Measurements from ENCODE around the gene ST8SIA4.
"Not testable (repeated sequence)": the region's sequence is repeated elsewhere in the genome, so short reads cannot be mapped to it uniquely, and the experiment has no call there.

ST8SIA4 gene

DNA sequence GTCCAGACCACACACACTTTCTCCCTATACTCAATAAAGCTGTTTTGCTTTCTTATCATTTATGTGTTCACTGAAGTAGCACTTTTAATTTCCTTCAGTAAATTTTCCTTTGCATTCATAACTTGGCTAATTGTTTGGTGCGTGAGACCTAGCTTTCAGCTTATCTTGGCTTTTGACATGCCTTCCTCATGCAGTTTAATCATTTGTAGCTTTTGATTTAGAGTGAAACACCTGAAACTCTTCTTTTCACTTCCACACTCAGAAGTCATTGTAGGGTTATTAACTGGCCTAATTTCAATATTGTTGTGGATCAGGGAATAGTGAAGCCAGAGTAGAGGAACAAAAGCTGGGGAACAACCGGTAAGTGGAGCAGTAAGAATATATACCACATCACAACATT, 114.7 kb downstream of the ST8SIA4 start:
- no peak for DNase-seq (ENCODE audit: low read depth in 4 of 4, low spot score in 1 of 4)

- DNase-seq (ENCODE audit: low read depth in 4 of 4, low spot score in 1 of 4): no peak
Observed at GRCh38 chr5:100787648-100788047, 115.4 kb downstream of the ST8SIA4 start.

DNA sequence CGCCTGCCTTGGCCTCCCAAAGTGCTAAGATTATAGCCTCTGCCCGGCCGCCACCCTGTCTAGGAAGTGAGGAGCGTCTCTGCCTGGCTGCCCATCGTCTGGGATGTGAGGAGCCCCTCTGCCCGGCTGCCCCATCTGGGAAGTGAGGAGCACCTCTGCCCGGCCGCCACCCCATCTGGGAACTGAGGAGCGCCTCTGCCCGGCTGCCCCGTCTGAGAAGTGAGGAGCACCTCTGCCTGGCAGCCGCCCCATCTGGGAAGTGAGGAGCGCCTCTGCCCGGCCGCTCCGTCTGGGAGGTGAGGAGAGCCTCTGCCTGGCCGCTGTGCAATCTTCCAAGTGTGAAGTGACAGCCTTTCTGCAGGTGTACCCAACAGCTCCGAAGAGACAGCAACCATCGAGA, 117.5 kb downstream of the ST8SIA4 start:
- DNase-seq (ENCODE audit: low read depth in 4 of 4, low spot score in 1 of 4): not testable (repeated sequence)

DNA sequence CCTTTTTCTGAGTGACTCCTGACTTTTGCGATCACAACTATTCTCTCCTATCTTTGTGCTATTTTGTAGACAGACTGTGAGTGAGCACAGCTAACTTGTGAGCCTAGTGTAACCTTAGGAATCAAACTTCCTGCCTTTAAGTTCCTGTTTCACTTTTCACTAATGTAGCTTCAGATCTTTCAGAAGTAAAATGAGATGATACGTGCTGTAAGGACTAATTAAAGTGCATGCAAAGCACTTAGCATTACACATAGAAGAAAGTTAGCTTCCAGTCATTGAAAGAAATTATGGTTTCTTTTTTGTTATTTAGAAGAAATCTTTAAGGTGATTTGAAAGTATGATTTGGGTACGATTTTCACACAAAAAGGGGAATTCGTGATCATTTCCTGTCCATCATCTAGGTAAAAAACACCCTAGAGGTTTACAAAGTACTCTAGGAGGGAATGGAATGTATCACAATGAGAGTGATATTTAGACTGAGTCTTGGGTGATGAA, 122.7 kb downstream of the ST8SIA4 start:
- no peak for DNase-seq (ENCODE audit: low read depth in 4 of 4, low spot score in 1 of 4)

- DNase-seq (ENCODE audit: low read depth in 4 of 4, low spot score in 1 of 4): no peak
Observed at GRCh38 chr5:100779669-100780375, 123.3 kb downstream of the ST8SIA4 start.

DNA sequence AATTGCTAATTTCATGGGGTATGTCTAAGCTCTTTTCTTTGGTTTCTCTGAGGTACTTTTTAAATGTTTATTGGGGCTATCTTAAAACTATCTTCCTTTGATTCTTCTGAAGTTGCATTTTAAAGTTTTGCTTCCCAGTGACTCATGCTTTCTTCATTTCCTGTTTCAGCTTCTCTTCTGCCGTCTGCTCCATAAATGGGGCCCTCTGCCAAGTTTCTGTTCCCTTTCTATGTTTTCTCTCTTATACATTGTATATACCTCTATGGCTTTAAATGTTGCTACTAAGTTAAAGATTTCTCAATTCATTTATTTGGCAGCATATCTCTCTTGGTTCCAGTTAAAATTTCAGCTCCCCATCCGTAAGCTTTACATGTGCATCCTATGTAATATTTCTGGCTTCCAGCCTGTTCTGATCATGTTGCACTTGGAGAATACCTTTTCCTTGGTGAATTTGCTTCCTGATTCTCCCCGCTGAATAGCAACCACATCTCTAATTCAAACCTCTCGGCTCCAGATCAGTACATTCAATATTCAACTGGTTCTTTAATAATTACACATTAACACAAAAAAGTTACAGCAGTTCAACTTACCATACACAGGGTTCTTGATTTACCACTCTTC, 125.3 kb downstream of the ST8SIA4 start:
- no peak for DNase-seq (ENCODE audit: low read depth in 4 of 4, low spot score in 1 of 4)

GRCh38 chr5:100775533-100775855, 127.6 kb downstream of the ST8SIA4 start:
- no peak for DNase-seq (ENCODE audit: low read depth in 4 of 4, low spot score in 1 of 4)

- DNase-seq (ENCODE audit: low read depth in 4 of 4, low spot score in 1 of 4): no peak
Observed at GRCh38 chr5:100772548-100772947, 130.5 kb downstream of the ST8SIA4 start.

- DNase-seq (ENCODE audit: low read depth in 4 of 4, low spot score in 1 of 4): no peak
Observed at GRCh38 chr5:100772006-100772405, 131.1 kb downstream of the ST8SIA4 start.

DNA sequence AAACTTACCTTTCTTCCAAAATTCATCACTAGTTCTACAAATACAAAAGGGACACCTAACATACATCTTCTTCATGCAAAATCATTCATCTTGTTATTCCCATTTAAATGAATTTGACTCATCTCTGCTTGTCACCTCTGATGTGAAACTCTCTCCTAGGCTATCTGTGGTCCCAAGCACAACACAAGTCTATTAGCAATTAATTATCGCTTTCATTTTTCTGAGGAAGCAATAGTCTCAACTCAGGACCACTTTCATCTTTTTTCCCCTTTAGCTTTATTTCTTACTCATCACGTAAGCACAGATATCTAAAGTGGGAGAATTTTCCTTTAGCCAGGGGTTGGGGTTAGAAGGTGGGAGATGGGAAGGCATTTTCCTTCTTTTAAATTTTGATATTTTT, 131.9 kb downstream of the ST8SIA4 start:
- DNase-seq (ENCODE audit: low read depth in 4 of 4, low spot score in 1 of 4): no peak

DNA sequence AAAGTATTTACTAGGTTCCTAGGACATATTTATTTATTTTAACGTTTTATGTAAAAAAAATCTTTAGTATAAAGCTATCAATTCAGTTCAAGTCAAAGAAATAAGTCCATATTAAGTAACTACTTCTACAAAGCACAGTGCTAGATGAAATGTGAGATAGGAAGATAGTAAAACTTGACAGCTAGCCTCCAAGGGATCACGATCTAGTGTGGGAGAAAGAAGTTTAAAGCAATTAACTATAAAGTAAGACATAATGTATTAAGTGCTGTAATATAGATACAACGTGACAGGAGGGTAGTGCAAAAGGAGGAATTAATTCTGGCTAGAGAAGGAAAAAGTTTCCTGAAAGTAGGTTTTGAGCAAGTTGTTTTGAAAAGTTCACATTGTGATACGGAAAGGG, 134.9 kb downstream of the ST8SIA4 start:
- no peak for DNase-seq (ENCODE audit: low read depth in 4 of 4, low spot score in 1 of 4)

DNA sequence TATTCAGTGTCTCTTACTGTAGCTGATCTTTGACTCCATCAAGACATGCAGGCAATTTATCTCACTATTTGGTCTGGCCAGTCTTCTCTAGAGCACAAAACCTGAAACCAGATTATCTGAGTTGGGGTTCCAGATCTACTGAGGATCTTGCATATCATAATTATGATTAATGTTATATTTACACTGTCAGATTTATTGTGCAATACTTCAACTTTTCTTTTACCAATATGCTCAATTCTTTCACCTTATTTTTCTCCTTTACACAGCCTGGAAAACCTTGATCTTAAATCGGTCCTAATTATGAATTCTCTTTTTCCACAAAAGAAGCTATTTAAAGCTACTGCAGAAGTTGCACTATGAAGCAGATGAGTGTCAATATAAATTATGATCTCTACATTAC, 140.1 kb downstream of the ST8SIA4 start:
- DNase-seq (ENCODE audit: low read depth in 4 of 4, low spot score in 1 of 4): no peak

DNA sequence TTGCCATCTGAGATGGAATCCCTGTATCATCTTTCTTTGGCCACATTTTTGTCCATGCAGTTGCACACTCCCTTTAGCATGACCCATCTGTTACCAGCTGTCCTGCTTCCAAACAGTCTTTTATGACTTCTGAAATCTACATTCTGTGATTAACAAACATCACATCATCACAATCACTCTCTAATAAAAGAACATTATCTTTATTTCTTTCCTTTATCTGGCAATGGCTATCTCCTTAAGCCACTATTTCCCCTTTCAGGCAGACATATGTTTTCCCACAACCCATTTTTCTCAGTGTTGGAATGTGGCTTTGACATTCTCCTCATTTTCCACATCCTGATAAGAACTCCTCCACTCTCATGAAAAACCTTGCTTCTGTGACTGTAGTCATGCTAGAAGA, 141.0 kb downstream of the ST8SIA4 start:
- no peak for DNase-seq (ENCODE audit: low read depth in 4 of 4, low spot score in 1 of 4)

DNA sequence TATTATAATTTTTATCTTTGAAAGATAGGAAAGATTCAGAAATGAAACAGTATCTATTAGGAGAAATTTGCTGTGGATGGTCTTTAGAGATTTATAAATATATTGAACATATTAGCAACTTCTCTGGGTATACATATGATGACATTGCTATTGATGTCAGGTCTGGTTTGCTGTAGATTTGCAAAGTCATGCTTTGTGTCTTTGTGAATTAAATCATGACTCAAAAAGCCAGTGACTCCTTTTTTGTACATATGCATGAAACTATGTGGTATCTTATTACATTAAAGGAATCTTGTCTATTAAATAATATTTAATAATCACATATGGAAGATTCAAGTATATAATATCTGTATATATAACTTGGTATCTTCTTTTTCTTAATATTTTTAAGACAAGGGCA, 141.9 kb downstream of the ST8SIA4 start:
- no peak for DNase-seq (ENCODE audit: low read depth in 4 of 4, low spot score in 1 of 4)

GRCh38 chr5:100760688-100761087, 142.4 kb downstream of the ST8SIA4 start:
- no peak for DNase-seq (ENCODE audit: low read depth in 4 of 4, low spot score in 1 of 4)

- DNase-seq (ENCODE audit: low read depth in 4 of 4, low spot score in 1 of 4): no peak
Observed at GRCh38 chr5:100758780-100759179, 144.3 kb downstream of the ST8SIA4 start.

DNA sequence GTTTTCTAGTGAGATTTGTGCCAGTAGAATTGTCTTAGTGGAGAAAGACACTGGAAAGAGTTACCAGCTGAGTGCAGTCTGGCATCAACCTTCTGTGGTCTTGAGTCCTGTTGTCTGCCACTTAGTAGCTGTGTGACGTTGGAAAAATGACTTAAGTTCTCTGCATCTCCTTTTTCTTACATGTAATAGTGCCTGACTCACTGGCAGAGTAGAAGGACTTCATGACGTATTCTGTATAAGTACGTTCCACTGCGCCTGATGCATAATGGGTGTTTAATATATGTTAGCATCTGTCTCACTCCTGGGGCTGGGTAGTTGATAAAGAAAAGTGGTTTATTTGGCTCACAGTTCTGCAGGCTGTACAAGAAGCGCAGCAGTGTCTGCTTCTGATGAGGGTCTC, 144.8 kb downstream of the ST8SIA4 start:
- DNase-seq (ENCODE audit: low read depth in 4 of 4, low spot score in 1 of 4): no peak

DNA sequence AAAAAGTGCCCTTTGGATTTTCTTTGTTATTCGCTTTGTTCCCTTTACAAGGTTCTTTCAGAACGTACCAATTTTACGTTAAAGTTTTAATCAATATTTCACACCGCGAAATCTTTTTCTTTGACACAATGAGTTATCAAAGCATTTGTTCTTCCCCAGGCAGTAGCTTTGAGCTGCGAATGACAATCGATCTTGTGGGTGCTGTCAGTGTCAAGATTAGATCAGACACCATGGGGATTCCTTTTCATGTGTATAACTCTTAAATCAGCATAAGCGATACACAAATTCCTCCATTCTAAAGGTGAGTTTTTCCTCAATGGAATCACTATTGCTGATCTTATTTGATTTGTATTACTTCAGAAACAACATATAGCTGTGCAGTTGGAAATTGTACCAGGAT, 145.5 kb downstream of the ST8SIA4 start:
- no peak for DNase-seq (ENCODE audit: low read depth in 4 of 4, low spot score in 1 of 4)
